ENCODE data around the gene NXPH3.
"Not testable (repeated sequence)": the region's sequence is repeated elsewhere in the genome, so short reads cannot be mapped to it uniquely, and the experiment has no call there.

The NXPH3 gene

GRCh38 chr17:49575679-49576087 is at the start of gene NXPH3:
Gene NXPH3 (plus strand): TSS chr17:49575871. CDS start chr17:49576220, 349 bp downstream.
- no peak for DNase-seq (ENCODE audit: low read depth)

DNA sequence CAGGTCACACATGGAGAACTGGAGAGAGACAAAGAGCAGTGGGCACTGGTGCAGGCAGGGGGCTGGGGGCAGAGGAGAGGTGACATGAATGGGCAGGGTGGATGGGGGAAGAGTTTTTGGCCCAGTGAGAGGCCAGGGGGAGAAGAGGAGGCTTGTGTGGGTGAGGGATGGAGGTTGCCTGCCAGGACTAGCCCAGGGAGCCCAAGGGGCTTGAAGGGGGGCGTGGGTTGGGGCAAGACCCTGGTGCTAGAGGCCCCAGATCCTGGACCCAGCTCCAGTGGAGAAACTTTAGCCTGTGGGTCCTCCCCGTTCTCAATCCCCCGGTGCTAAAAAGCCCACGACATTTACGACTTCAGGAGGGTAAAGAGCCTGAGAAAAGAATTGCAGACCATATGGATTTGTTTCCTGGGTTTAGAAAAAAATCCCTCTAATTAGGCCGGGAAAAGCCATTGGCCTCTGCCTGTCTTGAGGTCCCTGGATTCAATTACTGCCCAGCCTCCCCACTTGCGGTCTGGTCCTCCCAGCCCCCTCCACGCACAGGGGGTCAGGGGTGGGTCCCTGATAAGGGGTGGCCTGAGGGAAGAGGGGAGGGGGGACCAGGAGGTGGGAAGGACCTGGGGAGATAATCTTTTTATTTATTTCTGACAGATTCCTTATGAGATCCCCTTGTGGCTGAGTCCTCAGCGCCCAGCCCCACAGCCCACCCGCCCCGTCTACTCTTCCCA is 47.6 kb upstream of the NXPH3 start:
- no peak for DNase-seq (ENCODE audit: low read depth)

- DNase-seq (ENCODE audit: low read depth), result no peak
Measured at GRCh38 chr17:49528966-49529365, 46.7 kb upstream of the NXPH3 start.

DNA sequence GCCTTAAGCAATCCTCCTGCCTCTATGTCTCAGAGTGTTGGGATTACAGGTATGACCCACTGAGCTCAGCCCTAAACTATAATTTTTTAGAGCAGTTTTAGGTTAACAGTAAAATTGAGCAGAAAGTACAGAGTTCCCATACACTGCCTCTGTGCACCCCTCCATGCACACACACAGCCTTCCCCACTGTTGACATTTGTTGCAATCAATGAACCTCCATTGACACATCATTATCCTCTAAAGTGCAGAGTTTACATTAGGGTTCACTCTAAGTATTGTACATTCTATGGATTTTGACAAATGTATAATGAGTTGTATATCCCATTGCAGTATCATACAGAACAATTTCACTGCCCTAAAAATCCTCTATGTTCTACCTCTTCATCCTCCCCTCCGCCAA is 45.6 kb upstream of the NXPH3 start:
- DNase-seq (ENCODE audit: low read depth), result no peak

DNA sequence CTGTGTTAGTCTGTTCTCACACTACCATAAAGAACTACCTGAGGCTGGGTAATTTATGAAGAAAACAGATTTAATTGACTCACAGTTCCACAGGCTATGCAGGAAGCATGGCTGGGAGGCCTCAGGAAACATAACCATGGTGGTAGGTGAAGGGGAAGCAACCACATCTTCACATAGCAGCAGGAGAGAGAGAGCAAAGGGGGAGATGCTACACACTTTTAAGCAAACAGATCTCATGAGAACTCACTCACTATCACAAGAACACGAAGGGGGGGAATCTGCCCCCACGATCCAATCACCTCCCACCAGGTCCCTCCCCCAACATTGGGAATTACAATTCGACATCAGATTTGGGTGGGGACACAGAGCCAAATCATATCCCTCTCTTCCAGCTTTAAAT is 31.8 kb upstream of the NXPH3 start:
- no peak for DNase-seq (ENCODE audit: low read depth)

- DNase-seq (ENCODE audit: low read depth), result no peak
Measured at GRCh38 chr17:49545007-49545660, 30.5 kb upstream of the NXPH3 start.

DNA sequence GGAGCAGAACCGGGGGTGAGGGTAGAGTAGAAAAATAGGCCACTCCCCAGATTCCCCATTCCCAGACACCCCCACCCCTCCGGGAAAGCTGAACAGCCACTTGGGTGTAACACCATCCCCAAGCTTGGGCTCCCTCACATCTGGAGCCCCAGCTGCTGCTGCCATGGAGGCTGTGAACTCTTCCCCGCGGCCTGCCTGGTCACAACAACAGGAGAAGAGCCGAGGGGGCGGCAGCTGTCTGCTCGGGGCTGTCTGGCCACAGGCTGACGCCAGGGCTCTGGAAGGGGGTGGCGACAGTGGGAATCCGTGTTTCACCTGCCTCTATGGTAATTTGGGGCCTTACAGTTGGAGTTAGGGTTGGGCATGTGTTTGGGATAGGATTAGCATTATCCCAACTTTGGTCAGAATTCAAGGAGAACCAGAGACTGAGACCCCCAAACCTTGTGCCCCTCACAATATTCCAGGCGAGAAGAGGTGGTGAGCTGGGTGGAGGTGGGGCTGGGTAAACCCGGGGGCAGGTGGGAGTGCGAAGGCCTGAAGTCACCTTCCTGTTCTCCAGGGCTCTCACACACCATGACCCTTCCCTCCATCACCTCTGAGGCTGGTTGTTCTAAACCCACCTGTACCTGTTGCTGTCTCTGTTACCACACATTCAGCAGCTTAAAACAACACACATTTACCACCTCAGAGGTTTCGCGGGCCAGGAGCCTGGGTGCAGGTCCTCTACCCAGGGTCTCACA is 29.7 kb upstream of the NXPH3 start:
- DNase-seq (ENCODE audit: low read depth), result no peak

DNA sequence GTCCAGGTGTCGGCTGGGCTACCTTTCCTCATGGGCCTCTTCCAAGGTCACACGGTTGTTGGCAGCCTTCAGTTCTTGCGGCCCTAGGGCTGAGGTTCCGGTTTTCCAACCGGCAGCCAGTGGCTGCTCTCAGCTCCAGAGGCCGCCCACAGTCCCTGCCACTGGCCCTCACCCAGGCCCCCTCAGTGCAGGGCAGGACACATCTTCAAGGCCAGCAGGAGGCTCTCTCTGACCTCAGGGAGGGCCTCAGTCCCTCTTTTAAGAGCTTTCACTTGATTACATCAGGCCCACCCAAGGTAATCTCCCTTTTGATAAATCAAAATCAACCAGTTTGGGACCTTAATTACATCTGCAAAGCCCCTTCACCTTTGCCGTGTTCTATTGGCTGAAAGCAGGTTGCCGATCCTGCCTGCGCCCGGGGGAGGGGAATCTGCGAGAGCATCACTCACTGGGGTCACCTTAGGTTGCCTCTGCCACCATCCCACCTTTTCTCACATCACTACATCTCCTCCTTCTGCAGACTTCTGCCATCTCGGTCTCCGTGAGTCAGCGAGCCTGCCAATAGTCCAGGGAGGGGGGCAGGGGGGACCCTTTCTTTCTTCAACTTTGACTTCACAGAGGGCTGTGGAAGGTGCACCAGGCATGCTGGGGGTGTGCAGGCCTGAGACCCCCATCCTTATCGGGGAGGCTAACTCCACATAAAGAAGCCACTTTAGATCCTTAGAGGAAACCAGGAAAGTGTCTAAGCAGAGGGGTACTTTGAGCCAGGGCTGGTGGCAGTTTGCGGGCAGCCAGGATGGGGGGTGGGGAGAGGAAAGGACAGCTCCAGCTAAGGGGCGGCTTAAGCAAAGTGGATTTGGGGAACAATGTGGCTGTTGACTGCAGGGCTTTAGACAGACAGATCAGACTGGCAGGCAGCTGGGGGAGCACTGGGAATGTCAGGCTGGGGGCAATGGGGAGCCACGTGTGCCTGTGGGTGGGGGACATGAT is 28.8 kb upstream of the NXPH3 start:
- DNase-seq (ENCODE audit: low read depth), result no peak

GRCh38 chr17:49547566-49547965 is 28.1 kb upstream of the NXPH3 start:
- DNase-seq (ENCODE audit: low read depth), result no peak

- DNase-seq (ENCODE audit: low read depth), result no peak
Measured at GRCh38 chr17:49548051-49548505, 27.6 kb upstream of the NXPH3 start.

DNA sequence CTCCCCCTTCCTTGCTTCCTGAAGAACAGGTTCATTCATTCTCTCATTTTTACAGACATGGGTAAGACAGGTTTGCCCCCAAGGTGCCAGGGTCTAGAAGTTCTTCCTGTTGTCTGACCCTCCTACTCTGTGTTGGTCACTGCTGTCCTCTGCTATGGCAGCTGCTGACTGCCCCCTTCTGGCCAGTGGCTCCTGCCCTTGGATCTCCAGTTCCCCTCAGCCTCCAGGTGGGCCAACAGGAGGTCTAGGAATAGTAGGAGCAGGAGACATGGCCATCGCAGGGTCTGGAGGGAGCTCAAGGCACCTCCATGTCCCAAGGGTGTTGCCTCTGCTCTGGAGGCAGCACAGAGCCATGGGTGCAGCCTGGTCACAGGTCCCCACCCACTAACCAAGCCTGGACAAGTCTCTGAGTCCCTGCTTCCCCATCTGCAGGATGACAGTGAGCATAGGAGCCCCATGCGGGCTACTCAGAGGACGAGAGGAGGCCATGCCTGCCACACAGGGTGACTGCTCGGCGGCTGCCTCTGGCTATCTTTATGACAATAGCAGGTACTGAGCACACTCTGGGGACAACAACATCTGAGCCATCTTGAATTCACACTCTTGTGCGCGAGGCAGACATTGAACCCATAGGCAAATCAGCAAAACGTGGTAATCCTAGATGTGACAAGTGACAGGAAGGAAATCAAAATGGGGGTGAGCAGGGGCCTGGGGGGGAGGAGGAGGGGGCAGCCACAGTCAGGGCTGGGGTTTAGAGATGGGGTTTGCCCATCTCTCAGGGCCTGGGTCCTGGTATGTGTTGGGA is 27.0 kb upstream of the NXPH3 start:
- no peak for DNase-seq (ENCODE audit: low read depth)

GRCh38 chr17:49549311-49549605 is 26.4 kb upstream of the NXPH3 start:
- DNase-seq (ENCODE audit: low read depth), result no peak

DNA sequence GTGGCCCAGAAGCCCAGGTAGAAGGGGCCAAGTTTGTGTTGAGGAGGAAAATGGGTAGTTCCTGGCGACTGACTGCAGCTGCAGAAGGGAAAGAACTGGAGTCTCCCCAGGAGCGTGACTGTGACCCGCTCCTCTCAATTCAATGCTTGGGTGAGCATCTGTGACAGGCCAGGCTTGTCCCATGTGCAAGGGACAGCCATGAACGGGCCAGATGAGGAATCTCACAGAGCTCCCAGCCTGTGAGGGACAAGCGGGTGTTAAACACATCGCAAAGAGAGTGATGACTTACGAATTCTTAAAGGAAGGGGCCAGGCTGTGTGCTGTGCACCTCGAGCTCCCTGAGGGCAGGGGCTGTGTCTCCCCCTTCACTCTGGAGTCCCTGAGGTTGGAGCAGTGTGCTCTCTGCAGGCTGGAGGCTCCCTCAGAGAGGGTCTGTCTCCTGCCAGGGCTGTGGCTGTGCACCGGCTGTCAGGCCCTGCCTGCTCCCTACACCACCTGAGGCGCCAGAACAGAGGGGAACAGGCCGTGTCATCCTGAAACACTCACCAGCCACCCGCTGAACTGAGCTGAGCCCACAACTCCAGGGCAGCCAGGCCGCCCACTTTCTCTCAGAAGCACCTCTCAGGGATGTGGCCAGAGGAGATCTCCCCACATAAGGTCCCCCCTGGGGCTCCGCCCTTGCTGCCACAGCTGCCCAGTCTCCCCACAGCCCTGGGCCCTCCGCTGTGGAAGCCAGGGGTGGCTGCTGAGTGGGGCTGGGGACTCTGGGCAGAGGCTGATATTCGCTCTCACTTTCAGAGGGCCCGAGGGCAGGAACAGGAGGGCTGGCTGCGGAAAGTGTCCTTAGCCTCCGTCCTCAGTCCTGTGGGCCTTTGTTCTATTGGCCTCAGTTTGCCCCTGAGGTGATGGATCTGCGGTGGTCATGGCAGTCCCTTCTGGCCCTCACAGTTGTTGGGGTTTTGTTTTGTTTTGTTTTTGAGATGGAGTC is 25.7 kb upstream of the NXPH3 start:
- DNase-seq (ENCODE audit: low read depth), result no peak

DNA sequence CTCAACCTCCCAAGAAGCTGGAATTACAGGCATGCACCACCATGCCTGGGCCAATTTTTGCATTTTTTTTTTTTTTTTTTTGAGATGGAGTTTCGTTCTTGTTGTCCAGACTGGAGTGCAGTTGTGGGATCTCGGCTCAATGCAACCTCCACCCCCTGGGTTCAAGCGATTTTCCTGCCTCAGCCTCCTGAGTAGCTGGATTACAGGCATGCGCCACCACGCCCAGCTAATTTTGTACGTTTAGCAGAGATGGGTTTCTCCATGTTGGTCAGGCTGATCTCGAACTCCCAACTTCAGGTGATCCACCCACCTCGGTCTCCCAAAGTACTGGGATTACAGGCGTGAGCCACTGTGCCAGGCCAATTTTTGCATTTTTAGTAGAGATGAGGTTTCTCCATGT is 24.9 kb upstream of the NXPH3 start:
- not testable (repeated sequence) for DNase-seq (ENCODE audit: low read depth)

DNA sequence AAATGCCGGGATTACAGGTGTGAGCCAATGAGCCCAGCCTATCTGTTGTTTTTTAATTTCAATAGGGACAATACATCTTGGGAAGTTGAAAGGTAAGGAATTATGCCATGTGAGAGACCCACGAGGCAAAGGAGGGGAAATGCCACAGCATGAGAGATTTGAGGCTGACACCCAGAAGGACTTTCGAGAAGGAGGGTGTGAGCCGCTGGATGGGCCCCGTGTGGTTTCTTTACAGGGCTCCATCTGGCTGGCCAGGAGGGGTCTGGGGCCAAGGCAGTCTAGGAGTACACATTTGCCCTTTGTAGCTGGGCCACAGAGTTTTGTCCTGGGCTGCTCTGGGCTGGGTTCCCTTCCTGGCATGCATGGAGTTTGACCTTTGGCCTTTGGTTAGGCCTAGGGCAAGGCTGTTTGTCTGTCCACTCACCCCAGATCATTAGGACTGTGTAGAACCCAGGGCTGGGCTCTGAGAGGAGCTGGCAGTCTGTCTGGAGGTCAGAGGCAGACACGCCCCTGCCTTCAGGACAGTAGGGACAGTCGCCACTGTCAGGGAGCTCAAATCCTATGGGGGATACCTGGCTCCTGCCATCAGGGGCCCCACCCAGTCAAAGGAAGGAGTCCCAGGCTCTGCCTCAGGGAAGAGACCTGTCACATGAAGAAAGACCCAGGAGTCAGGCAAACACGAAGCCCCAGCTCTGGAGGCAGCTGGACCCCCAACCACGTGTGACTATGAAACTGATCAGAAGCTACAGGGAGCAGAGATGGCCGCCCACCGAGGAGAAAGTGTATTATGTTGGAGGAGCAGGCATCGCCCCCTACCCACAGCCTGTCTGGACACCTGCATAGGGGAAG is 24.2 kb upstream of the NXPH3 start:
- DNase-seq (ENCODE audit: low read depth), result no peak

DNA sequence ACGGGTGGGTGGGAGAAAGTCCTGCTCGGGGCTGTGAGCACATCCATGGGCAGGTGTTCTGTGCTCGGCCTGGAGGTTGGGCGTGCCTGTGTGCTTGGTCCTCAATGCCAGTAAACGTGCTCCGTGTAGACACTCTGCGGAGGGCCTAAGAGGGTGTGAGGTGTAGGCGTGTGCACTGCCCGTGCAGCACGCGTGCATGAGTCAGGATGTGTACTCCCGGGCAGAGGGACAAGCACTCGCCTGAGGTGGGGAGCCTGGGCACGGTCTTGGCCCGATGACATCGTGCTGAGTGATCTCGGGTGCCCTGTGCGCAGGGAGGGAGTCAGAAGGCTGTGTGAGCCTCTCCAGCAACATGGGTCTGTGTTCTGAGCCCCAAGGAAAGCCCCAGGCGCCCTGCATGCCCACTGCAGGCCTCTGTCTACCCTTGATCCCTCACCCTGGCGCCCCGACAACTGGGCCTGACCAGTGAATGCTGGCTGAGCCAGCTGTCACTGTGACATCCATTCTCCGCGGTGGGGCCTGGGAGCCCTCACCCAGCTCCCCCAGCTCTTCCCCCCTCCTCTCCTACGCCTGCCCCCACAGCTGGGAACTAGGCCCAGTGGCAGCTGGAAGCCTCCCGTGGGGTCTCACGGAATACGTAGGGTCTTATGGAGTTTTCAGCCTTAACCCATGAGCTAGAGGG is 23.5 kb upstream of the NXPH3 start:
- no peak for DNase-seq (ENCODE audit: low read depth)

DNA sequence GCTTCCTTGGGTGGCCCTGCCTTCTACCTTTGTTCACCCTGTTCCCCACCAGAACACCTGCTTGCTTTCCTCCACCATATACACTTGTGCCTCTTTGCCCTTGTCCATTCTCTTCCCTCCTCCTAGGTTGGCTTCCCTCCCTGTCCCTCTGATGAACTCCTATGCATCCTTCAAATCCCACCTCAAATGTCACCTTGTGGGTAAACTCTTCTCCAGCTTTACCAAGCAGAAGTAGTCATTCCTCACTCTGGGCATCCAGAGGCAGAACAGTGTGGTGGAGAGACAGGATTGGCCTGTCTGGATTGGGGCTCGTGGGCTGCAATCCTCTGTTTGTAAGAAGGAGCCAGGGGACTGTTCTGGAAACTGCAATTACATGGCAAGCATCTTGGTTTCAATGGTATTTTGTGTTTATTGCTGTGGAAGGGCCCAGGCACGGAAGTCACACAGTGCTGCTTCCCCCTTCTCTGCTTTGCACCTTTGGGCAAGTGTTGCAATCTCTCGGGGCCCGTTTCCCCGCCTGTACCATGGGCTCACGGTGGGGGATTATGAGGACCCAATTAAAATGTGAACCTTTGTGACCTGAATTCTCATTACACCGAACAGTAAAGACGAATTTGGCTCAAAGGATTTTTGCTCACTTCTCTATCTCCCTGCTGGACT is 21.9 kb upstream of the NXPH3 start:
- DNase-seq (ENCODE audit: low read depth), result no peak

Data from GM04504 (cell line).